MV-4-11 (cell line): ENCODE results near the gene LRP3.
A peak's percentile ranks its signal among the peaks of the same experiment; 100 is the strongest.
"Not testable (repeated sequence)": the region's sequence is repeated elsewhere in the genome, so short reads cannot be mapped to it uniquely, and the experiment has no call there.

Experiments used
- DNase-seq: peaks from one replicate; lab custom pipeline; 2025; lab: John Stamatoyannopoulos, UW

The LRP3 gene, protein sequence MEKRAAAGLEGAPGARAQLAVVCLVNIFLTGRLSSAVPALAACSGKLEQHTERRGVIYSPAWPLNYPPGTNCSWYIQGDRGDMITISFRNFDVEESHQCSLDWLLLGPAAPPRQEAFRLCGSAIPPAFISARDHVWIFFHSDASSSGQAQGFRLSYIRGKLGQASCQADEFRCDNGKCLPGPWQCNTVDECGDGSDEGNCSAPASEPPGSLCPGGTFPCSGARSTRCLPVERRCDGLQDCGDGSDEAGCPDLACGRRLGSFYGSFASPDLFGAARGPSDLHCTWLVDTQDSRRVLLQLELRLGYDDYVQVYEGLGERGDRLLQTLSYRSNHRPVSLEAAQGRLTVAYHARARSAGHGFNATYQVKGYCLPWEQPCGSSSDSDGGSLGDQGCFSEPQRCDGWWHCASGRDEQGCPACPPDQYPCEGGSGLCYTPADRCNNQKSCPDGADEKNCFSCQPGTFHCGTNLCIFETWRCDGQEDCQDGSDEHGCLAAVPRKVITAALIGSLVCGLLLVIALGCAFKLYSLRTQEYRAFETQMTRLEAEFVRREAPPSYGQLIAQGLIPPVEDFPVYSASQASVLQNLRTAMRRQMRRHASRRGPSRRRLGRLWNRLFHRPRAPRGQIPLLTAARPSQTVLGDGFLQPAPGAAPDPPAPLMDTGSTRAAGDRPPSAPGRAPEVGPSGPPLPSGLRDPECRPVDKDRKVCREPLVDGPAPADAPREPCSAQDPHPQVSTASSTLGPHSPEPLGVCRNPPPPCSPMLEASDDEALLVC

DNA sequence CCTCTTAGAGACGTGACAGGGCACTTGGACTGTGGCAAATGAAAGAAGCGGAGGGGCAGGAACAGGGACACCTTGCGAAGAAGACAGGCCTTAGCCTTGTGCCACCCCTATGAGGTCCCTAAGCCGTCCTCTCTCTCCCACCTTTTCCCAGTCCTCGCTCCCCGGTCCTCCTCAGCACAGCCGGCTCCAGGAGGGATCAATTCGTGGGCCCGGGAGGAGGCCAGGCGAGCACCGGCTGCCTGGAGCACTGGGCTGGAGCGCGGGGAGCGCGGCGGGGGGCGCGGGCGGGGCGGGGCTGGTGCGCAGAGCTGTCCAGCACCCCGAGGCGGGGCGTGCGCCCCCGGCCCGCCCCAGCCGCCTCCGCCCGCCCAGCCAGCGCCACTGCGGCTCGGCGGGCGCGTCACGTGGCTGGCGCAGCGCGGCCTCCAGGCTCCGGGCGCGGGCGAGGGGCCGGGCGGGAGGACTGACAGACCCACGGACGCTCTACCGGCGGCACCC lies at the start of gene LRP3:
TSS of gene LRP3 (plus strand) at position 466 of the 498 bp plus-strand sequence. CDS start 456 bp downstream, outside the sequence.
- no peak for DNase-seq

DNA sequence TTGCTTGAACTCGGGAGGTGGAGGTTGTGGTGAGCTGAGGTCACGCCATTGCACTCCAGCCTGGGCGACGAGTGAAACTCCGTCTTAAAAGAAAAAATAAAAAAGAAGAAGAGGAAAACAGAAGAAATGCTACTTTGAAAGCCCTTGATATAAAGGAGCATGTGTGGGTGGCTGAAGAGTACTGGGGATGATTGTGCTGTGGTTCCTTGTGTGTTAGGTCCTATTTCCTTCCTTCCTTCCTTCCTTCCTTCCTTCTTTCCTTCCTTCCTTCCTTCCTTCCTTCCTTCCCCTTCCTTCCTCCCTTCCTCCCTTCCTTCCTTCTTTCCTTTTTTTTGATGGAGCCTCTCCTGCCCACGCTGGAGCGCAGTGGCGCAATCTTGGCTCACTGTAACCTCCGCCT lies 47.9 kb upstream of the LRP3 start:
- peak; percentile 70 for DNase-seq

DNA sequence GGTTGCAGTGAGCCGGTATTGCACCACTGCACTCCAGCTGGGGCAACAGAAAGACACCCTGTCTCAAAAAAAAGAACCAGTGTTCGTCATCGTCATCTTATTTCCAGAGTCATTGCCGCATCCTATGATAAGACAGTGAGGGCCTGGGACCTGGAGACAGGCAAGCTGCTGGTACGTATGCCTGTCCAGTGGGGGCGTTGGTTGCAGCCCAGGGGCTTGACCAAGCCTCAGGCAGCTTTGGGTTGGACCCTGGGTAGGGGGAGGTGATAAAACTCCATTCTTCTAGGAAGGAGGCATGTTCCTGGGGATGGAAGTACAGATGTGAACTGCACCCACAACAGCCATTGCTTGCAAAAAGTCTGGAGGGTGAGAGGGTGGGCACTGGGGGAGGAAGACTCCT lies 46.6 kb upstream of the LRP3 start:
- DNase-seq = no peak

DNA sequence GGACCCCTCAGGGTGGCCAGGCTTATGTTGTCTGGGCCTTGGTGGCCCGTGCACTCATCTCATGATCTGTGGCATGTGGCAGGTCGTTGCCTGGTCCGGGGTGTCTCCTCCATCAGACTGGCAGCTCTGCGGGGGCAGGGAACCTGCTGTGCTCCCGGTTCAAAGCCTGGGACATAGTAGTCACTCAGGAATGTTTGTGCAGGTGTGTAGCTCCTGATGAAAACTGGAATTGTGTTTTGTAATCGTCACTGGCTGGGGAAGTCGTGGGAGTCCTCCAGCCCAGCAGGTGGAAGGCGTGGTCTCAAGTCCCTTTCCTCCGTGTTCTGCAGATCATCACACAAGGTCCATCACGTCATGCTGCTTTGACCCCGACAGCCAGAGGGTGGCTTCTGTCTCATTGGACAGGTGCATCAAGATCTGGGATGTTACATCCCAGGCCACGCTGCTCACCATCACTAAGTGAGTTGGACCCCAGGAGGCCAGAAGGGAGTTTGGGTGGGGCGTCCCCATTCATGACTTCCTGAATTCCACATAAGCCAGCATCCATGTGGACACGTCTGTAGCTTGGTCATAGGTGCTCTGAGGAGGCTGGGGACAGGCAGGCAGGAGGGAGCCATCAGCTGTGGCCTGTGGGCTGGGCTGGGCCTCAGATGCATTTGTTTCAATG lies 43.1 kb upstream of the LRP3 start:
- DNase-seq = no peak

DNA sequence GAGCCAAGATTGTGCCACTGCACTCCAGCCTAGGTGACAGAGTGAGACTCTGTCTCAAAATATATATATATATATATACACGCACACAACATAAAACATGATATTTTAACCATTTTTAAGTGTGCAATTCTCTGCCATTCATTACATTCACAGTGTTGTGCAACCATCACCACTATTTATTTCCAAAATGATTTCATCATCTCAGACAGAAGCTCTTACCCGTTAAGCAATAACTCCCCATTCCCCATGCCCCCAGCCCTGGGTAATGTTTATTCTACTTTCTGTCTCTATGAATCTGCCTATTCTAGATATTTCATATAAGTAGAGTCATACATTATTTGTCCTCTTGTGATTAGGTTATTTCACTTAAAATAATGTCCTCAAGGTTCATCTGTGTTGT lies 42.0 kb upstream of the LRP3 start:
- DNase-seq = no peak

DNA sequence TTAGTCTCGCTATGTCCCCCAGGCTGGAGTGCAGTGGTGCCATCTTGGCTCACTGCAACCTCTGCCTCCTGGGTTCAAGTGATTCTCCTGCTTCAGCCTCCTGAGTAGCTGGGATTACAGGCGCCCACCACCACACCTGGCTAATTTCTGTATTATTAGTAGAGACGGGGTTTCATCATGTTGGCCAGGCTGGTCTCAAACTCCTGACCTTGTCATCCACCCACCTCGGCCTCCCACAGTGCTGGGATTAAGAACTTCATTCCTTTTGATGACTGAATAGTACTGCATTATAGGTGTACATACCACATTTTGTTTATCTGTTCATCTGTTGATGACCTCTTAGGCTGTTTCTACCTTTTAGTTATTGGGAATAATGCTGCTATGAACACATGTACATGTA lies 41.5 kb upstream of the LRP3 start:
- DNase-seq = not testable (repeated sequence)

DNA sequence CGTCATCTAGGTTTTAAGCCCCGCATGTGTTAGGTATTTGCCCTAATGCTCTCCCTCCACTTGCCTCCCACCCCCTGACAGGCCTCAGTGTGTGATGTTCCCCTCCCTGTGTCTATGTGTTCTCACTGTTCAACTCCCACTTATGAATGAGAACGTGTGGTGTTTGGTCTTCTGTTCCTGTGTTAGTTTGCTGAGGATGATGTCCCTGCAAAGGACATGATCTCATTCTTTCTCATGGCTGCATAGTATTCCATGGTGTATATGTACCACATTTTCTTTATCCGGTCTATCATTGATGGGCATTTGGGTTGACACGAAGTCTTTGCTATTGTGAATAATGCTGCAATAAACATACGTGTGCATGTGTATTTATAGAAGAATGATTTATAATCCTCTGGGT lies 39.8 kb upstream of the LRP3 start:
- not testable (repeated sequence) for DNase-seq

DNA sequence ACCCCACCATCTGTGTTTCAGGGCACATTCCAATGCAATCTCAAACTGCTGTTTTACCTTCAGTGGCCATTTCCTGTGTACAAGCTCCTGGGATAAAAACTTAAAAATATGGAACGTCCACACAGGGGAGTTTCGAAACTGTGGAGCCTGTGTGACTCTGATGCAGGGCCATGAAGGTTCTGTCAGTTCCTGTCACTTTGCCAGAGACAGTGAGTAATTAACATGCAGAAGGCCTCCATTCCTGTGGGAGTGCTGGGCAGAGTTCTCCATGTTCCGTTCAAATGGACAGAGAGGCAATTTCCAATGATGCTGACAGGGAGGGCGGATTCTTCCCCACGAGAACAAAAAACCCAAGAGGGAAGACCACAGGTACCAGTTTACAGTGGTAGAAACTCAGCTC lies 37.8 kb upstream of the LRP3 start:
- DNase-seq = peak; percentile 41

DNA sequence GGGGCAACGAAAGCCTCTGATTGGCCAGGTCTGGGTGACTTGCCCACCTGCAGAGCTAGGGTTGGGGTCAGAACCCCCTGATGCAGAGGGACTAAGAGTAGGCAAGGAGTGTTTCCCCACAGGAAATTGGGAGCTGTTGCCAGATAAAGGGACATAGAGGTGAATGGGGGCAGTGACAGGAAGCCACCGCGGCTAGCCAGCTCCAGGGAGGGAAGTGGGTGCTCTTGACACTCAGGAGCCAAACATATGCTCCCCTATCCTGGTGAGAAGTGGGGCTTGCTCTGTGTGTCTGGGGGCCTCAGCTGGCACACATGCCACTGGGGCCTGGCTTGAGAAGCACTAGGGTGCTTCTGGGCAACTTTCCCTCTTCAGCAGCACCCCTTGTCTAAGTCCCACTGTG lies 36.2 kb upstream of the LRP3 start:
- DNase-seq = peak; percentile 17

DNA sequence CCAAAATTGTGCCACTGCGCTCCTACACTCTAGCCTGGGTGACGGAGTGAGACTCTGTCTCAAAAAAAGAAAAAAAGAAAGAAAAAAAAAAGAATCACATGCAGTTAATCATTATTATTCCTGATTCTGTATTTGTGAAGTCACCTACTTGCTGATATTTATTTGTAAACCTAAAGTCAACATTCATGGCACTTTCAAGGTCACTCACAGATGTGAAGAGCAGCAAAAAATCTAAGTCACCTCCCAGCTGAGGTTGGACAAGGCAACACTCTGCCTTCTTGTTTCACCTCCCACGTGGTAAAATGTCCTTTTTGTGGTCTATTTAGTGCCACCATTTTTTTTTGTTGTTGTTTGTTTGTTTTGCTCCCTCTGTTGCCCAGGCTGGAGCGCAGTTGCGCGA lies 35.8 kb upstream of the LRP3 start:
- no peak for DNase-seq

DNA sequence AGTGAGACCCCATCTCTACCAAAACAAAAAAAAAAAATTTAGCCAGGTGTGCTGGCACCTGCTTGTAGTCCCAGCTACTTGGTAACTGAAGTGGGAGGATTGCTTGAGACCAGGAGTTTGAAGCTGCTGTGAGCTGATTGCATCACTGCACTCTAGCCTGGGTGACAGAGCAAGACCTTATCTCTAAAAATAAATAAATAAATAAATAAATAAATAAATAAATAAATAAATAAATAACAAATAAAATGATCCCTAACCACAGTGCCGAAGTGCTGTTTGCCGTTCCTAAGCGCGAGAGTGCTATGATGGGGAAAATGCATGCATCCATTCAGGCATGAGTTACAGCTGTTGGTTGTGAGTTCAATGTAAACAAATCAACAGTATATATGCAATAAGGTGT lies 35.0 kb upstream of the LRP3 start:
- no peak for DNase-seq

DNA sequence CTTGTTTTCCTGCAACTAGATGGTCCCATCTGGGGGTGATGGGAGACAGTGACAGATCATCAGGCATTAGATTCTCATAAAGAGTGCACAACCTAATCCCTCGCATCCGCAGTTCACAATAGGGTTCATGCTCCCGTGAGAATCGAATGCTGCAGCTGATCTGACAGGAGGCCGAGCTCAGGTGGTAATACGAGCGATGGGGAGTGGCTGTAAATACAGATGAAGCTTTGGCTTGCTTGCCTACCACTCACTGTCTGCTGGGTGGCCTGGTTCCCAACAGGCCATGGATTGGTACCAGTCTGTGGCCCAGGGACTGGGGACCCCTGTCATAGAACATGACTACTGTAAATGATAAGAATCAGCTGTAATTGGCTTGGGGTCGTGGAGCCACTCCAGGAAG lies 34.2 kb upstream of the LRP3 start:
- no peak for DNase-seq

DNA sequence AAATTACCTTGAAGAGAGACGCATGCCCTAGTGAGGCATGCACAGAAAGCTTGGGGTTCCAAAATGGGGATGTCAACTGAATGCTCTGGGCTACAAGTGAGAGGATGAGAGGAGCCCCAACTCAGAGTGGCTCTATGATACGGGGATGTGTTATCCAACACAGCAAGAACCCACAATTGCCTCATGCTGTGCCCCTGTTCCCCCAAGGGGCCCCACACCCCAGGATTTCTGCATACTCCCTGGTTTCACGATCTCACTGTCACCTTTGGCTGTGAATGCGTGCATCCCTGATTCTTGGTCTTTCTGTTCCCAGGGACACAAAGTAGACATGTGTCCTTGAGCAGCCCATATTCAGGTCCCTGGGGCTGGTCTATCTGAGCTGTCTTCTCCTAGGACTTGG lies 32.9 kb upstream of the LRP3 start:
- peak; percentile 20 for DNase-seq

DNA sequence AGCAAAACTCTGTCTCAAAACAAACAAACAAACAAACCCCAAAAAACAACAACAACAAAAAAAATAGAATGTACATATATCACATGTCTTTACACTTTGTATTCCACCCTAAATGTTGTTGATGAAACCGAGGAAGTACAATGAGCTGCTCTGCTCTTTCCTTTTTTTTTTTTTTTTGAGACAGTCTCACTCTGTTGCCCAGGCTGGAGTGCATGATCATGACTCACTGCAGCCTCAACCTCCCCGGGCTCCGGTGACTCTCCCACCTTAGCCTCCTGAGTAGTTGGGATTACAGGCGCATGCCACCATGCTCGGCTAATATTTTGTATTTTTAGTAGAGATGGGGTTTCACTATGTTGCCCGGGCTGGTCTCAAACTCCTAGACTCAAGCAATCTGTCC lies 30.6 kb upstream of the LRP3 start:
- no peak for DNase-seq

DNA sequence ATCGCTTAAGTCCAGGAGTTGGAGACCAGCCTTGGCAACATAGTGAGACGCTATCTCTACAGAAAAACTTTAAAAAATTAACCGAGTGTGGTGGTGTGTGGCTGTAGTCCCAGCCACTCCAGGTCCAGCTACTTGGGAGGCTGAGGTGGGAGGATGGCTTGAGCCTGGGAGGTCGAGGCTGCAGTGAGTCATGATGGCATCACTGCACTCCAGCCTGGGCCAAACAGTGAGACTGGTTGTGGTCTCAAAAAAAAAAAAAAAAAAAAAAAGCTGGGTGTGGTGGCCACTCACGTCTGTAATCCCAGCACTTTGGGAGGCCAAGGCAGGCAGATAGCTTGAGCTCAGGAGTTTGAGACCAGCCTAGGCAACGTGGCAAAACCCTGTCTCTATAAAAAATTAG lies 28.1 kb upstream of the LRP3 start:
- not testable (repeated sequence) for DNase-seq

DNA sequence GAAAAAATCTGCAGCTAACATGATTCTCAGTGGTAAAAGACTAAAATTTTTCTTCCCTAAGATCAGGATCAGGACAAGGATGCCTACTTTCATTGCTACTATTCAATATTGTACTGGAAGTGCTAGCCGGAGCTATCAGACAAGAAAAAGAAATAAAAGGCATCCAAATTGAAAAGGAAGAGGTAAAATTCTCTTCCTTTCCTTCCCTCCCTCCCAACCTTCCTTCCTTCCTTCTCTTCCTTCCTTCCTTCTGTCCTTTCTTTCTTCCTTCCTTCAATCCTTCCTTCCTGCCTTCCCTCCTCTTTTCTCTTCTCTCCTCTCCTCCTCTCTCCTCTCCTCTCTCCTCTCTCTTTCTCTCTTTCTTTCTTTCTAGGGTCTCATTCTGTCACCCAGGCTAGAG lies 26.7 kb upstream of the LRP3 start:
- no peak for DNase-seq

DNA sequence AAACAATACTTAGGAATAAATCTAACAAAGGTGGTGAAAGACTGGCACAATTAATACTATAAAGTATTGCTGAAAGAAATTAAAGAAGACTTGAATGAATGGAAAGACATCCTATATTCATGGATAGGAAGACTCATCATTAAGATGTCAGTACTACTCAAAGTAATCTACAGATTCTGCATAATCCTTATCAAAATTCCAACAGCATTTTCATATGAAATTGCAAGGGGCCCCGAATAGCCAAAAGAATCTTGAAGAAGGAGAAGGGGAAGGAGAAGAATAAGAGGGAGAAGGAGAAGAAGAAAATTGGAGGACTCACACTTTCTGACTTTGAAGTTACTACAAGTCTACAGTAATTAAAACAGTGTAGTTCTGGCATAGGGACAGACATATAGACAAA lies 25.6 kb upstream of the LRP3 start:
- DNase-seq = no peak

DNA sequence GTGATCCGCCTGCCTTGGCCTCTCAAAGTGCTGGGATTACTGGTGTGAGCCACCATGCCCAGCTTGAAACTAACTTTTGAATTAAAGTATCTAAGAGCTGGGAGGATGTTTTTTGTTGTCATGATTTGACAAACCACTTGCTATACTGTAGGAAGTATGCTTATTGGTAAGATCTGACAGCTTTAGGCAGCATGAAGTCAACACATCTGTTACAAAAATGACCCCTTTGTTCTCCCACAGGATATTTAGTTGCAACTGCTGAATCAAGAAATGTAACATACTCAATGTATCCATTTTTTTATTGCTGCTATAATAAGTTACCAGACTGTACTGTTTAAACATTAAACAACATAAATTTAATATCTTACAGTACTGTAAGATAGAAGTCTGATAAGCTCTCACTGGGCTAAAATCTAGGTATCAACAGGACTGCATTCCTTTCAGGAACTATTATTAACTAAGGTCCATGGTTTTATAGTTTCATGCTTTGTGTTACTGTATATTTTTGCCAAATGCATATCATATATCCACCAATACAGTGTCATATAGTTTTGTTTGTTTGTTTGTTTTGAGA lies 22.8 kb upstream of the LRP3 start:
- no peak for DNase-seq

DNA sequence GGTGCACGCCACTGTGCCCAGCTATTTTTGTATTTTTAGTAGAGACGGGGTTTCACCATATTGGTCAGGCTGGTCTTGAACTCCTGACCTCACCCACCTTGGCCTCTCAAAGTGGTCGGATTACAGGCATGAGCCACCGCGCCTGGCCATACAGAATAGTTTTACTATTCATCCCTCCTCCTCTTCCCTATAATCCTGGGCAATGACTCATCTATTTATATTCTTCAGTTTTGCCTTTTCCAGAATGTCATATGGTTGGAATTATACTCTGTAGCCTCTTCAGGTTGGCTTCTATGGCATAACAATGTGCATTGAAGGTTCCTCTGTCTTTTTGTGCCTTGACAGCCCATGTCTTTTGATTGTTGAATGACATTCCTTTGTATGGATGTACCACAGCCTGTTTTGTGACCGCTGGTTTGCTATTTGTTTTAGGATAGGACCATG lies 22.2 kb upstream of the LRP3 start:
- DNase-seq = no peak

DNA sequence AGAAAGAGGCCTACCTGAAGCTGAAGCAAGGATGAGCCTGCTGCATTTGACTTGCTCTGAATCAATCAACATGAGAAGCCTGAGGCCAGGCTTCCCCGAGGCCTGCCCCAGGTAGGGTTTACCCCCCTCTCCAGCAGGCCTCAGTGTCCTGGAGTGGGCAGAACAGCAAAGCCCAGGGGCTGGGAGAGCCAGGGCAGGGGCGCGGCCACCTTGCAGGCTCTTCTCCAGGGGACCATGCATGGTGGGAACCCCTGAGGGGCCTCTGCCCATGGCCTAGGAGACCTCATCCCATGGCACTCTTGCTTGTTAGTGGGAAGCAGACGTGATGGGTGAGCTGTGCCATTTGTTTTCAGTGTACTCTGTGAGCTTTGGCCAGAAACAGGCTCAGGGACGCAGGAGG lies 19.9 kb upstream of the LRP3 start:
- no peak for DNase-seq

DNA sequence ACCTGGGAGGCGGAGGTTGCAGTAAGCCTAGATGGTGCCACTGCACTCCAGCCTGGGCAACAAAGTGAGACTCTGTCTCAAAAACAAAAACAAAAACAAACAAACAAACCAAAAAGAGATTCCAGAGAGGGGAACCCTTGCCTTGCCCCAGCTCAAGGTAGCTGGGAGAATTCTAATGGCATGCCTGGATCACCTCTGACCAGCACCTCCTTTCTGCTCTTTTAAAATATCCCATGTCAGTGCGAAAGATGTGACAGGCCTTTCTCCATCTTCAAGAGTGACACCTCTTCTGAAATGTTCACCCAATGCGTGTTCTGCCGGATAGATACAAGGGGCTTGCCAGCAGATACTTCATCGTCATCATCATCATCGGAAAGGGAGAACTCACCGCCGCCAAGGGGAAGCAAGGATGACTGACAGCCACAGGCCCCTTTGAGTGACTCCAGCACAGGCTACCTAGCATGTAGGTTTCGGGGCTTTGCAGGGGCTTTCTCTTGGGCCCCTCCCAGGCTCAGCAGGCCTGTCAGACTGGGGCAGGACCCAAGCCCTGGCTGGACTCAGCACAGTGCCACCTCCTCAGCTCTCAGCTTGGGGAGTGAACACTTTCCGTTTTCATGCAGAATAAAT lies 18.9 kb upstream of the LRP3 start:
- DNase-seq = no peak
